ENCODE measurements around the gene ATXN2.

- TF ChIP-seq POLR2A (IDR thresholded peaks at IDR 0.05) (no peak), CTCF (IDR thresholded peaks at IDR 0.05) (no peak)
Measured at GRCh38 chr12:111580737-111581136, 18.4 kb downstream of the ATXN2 start.
